HUES48 (cell line): Measurements from ENCODE around the gene CCDC198.

Experiments used
- H3K27ac ChIP-seq: one replicate; pipeline ENCODE4 v1.7.0; 2013; ENCODE audit warnings: low read depth, low read length, inconsistent platforms
- H3K27me3 ChIP-seq: 2 replicates; pipeline ENCODE4 v1.6.1; 2013; ENCODE audit warnings: mild to moderate bottlenecking, low read length; ENCODE audit not compliant: control insufficient read depth, insufficient read depth
- H3K36me3 ChIP-seq: 2 replicates; pipeline ENCODE4 v1.6.1; 2013; ENCODE audit warnings: low read length; ENCODE audit not compliant: control insufficient read depth, insufficient read depth
- H3K4me1 ChIP-seq: 2 replicates; pipeline ENCODE4 v1.6.1; 2013; ENCODE audit warnings: mild to moderate bottlenecking, low read length; ENCODE audit not compliant: control insufficient read depth, insufficient read depth
- H3K4me3 ChIP-seq: 2 replicates; pipeline ENCODE4 v1.5.1; 2013; ENCODE audit warnings: mild to moderate bottlenecking, low read depth, low read length
- H3K9ac ChIP-seq: 2 replicates; pipeline ENCODE4 v1.6.1; 2013; ENCODE audit warnings: mild to moderate bottlenecking, low read depth, low read length, moderate library complexity
- H3K9me3 ChIP-seq: 2 replicates; pipeline ENCODE4 v1.6.1; 2013; ENCODE audit warnings: low read length; ENCODE audit not compliant: control insufficient read depth, insufficient read depth

The CCDC198 gene

DNA sequence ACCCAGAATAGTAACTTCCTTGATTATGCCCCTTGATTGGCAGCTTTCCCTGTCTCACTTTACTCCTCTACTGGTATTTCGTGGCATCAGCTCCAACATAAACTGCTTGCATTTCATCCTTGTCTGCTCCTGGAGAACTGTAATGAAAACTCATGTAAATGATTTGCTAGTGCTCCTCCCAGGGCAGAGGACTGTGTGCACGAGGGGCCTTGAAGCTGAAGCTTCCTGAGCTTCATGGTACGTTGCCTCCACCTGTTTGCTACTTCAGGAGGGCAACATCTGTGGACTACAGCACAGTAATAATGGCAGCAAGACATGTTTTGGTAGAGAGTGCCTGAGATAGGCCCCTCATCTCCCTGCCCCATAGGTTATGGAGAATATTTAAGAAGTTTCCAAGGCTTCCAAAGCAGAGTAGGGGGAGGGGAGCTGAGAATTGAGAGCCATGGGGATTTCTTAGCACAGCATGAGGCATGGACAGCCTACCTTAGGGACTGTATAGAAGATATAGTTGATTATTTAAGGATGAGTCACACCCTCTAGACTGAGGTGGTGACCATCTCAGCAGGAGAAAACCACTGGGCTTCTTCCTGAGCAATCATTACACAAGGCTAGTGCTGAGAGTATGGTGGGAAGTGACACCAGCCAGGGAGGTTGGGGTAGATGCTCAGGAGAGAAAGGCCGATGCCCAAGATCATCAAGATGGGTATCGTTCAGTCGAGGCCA lies 29.5 kb downstream of the CCDC198 start:
- Histone ChIP-seq H3K36me3 (no peaks in the 10 kb centered on the region), H3K27me3 (no peaks in the 10 kb centered on the region), H3K9me3 (no peaks in the 10 kb centered on the region), H3K4me1 (no peaks in the 10 kb centered on the region), H3K4me3 (no peak overlapping the region), H3K27ac (no peak overlapping the region), H3K9ac (no peak overlapping the region)

DNA sequence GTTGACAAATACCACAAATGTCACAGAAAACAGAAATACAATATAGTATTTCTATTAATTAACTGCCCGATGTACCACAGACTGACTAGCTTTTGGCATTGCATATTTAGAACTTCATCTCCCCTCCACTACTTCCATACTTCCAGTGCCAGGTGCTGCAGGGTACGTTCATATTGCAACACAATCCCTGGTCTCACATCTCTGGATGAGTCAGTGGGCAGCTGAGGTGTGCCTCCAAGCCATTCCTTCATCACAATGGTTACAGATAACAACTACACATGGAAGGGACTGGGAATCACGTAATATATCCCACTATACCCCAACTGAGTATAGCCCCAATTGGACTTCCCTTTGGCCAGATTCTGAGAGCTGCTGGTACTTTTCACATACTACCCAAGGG lies 31.1 kb downstream of the CCDC198 start:
- no peaks in the 10 kb centered on the region for H3K36me3 ChIP-seq
- no peak overlapping the region for H3K9ac ChIP-seq
- H3K4me3 ChIP-seq = no peak overlapping the region
- no peaks in the 10 kb centered on the region for H3K9me3 ChIP-seq
- no peaks in the 10 kb centered on the region for H3K27me3 ChIP-seq
- H3K27ac ChIP-seq = no peak overlapping the region
- no peaks in the 10 kb centered on the region for H3K4me1 ChIP-seq

DNA sequence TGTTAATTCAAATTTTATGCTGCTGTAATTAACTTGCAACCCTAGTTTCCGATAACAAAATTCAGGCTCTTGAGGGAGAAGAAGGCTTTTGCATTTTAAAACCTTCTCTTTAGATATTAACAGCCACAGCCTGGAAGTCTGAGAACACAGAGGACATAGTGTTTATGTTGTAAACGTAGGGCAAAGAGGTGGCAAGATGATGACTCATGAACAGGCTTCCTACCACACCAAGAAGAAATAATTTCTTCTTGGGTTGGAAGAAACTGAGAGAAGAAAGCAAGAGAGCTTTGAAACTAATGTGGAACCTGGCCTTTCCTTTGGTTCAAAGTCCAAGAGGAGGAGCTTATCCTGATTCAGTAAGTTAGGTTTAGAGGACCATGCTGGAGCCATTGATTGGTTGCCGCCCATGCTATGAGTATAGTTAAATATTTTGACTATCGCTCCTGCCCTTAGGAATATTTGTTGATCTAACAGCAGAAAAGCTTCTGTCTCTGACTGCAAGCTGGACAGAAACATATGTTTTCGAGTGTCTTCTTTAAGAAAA lies 31.8 kb downstream of the CCDC198 start:
- no peaks in the 10 kb centered on the region for H3K36me3 ChIP-seq
- H3K9ac ChIP-seq = no peak overlapping the region
- H3K9me3 ChIP-seq = no peaks in the 10 kb centered on the region
- H3K27me3 ChIP-seq = no peaks in the 10 kb centered on the region
- H3K27ac ChIP-seq = no peak overlapping the region
- H3K4me3 ChIP-seq = no peak overlapping the region
- H3K4me1 ChIP-seq = no peaks in the 10 kb centered on the region

DNA sequence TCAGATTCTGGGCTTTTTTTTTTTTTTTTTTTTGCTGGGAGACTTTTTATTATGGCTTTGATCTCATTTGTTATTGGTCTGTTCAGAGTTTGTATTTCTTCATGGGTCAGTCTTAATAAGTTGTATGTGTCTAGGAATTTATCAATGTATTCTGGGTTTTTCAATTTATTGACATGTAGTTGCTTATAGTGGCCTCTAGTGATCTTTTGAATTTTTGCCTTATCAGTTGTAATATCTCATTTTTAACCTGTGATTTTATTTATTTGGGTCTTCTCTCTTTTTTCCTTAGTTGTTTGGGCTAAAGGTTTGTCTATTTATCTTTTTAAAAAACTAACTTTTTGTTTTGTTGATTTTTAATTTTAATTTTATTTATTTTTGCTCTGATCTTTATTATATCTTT lies 57.7 kb downstream of the CCDC198 start:
- Histone ChIP-seq H3K4me1 (no peaks in the 10 kb centered on the region), H3K27me3 (no peaks in the 10 kb centered on the region; the same call in 1 of the 2 replicates), H3K27ac (no peak overlapping the region), H3K36me3 (no peaks in the 10 kb centered on the region), H3K4me3 (no peak overlapping the region), H3K9ac (no peak overlapping the region), H3K9me3 (no peaks in the 10 kb centered on the region)

DNA sequence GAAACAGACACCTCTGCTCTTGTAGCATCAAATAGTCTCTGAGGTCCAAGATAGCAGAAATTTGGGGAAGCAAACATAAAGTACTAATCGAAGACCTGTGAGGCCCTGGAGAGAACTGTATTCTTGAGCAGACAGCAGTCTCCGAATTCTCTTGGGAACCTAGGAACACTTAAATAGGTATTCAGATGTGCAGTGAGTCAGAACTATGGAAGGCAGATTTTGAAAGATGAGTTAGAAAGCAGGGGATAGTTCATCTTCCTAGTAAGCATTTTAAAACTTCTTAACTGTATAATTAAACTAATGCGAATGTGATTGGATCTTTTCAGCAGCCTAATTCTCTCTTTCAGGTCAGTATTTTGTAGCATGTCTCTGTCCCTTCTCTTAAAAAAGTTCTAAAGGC lies 72.7 kb downstream of the CCDC198 start:
- H3K27ac ChIP-seq = no peak overlapping the region
- H3K27me3 ChIP-seq = no peaks in the 10 kb centered on the region
- H3K9ac ChIP-seq = no peak overlapping the region
- H3K9me3 ChIP-seq = no peaks in the 10 kb centered on the region
- no peaks in the 10 kb centered on the region for H3K36me3 ChIP-seq
- H3K4me1 ChIP-seq = no peaks in the 10 kb centered on the region
- H3K4me3 ChIP-seq = no peak overlapping the region

DNA sequence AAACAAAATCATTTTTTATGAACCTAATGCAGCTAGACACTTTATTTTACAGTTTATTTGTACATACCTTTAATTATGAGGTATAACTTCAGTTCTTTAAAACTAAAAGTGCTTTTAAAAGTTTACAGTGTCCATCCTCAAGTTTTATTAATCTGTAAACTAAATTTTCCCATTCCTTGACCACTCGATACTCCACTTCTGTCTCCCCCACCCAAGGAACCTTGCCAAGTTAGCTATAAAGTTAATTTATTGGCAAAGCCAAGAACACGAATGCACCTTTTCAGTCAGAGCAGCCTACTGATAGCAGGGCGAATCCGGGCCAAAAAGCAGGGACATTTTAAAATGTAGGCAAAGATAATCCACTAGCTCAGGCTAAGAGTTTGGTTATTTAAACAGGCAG lies 73.6 kb downstream of the CCDC198 start:
- no peak overlapping the region for H3K4me3 ChIP-seq
- H3K27ac ChIP-seq = no peak overlapping the region
- H3K9ac ChIP-seq = no peak overlapping the region
- H3K27me3 ChIP-seq = no peaks in the 10 kb centered on the region
- no peaks in the 10 kb centered on the region for H3K9me3 ChIP-seq
- no peaks in the 10 kb centered on the region for H3K4me1 ChIP-seq
- no peaks in the 10 kb centered on the region for H3K36me3 ChIP-seq
